Skeletal muscle tissue (tissue), 2 donors: Measurements from ENCODE around the gene CNTD1. TPM values are rescaled to one million over a fixed set of nuclear protein-coding genes. Genes with fewer than 3 reads are reported as not detected.

ENCODE experiments used
- small RNA-seq: library from RNA; depleted of rRNA; stranded (forward); fragments of <200 nt; gene quantifications from one replicate; pipeline ENCODE3, GENCODE V24; 2014
- total RNA-seq: library from RNA; depleted of rRNA; stranded (reverse); fragments of >200 nt; gene quantifications from one replicate; pipeline ENCODE4 v1.2.3, GENCODE V29; 2014

CNTD1 gene
- total RNA-seq, 1 donor from 2014 or later, result 1.0 TPM

Small RNA genes lying within 50 kb of the gene (small RNA-seq; reads per million reads assigned to genes)
- gene HMGN2P15 (not detected), gene MIR6781 (not detected)

Other genes with a start within 250 kb of the CNTD1 start
- 1.6 TPM for gene HSD17B1, start 245.9 kb upstream of the CNTD1 start, total RNA-seq
- 6.3 TPM for gene COASY, start 236.7 kb upstream of the CNTD1 start, total RNA-seq
- 21.9 TPM for gene MLX, start 231.8 kb upstream of the CNTD1 start, total RNA-seq
- gene PSMC3IP, start 221.1 kb upstream of the CNTD1 start, total RNA-seq, result 2.1 TPM
- gene RETREG3, start 189.5 kb upstream of the CNTD1 start, total RNA-seq, result 47.5 TPM
- gene TUBG1, start 189.2 kb upstream of the CNTD1 start, total RNA-seq, result 13.0 TPM
- gene TUBG2, start 139.6 kb upstream of the CNTD1 start, total RNA-seq, result 1.6 TPM
- 20.4 TPM for gene PLEKHH3, start 121.9 kb upstream of the CNTD1 start, total RNA-seq
- gene CCR10, start 117.0 kb upstream of the CNTD1 start, total RNA-seq, result 0.52 TPM
- 8.9 TPM for gene CNTNAP1, start 116.3 kb upstream of the CNTD1 start, total RNA-seq
- 13.0 TPM for gene EZH1, start 53.8 kb upstream of the CNTD1 start, total RNA-seq
- 16.2 TPM for gene RAMP2, start 37.6 kb upstream of the CNTD1 start, total RNA-seq
- 38.6 TPM for gene VPS25, start 25.4 kb upstream of the CNTD1 start, total RNA-seq
- gene WNK4, start 18.3 kb upstream of the CNTD1 start, total RNA-seq, result not detected
- gene COA3, start 157 bp upstream of the CNTD1 start, total RNA-seq, result 99.2 TPM
- 44.9 TPM for gene BECN1, start 25.4 kb downstream of the CNTD1 start, total RNA-seq
- gene PSME3, start 34.5 kb downstream of the CNTD1 start, total RNA-seq, result 31.8 TPM
- 0.52 TPM for gene AOC2, start 45.7 kb downstream of the CNTD1 start, total RNA-seq
- 16.2 TPM for gene AOC3, start 52.3 kb downstream of the CNTD1 start, total RNA-seq
- gene G6PC1, start 101.9 kb downstream of the CNTD1 start, total RNA-seq, result not detected
- gene AARSD1, start 165.6 kb downstream of the CNTD1 start, total RNA-seq, result 31.8 TPM
- 28.2 TPM for gene PTGES3L, start 181.2 kb downstream of the CNTD1 start, total RNA-seq
- 6.8 TPM for gene RUNDC1, start 181.7 kb downstream of the CNTD1 start, total RNA-seq
- 1,695 TPM for gene RPL27, start 199.6 kb downstream of the CNTD1 start, total RNA-seq
- gene IFI35, start 207.9 kb downstream of the CNTD1 start, total RNA-seq, result 11.5 TPM
- 40.2 TPM for gene VAT1, start 223.5 kb downstream of the CNTD1 start, total RNA-seq
- gene RND2, start 226.4 kb downstream of the CNTD1 start, total RNA-seq, result under 0.01 TPM